HG03097 (cell line): Measurements from ENCODE around the gene HSFX1.

Source experiments
- ATAC-seq: cut with Tn5 transposase; IDR thresholded peaks from one replicate; pipeline ENCODE4 v1.9.1; 2021; ENCODE audit not compliant: unreplicated experiment, low FRiP score

HSFX1 gene

DNA sequence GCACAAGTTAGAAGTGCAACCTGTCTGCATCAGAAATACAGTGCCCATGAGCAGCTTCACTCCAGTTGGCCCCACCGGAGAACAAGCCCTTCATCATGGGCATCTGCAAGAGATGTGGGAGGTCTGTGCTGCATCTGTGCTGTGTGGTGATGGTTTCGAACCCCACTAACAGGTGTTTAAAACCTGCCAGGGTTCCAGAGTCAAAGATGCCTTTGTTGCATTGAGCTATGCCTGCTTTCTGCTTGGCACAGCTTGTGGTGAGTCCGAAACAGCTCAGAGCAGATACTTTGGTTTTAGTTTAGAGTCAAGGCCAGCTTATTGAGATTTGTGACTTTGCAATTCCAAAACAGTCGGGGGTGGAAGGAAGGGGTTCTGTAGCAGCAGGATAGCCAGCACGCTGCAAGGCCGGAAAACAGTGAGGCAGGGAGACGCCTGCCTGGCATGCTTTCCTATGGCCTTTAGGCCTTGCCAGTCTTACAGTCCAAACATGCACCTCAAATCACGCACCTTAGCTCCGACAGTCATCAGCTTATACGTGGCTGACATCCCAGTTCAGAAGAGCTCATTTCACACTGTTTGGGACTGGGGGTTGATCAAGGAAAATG is 29.7 kb downstream of the HSFX1 start:
- no peak for ATAC-seq

GRCh38 chrX:149804102-149804501 is 30.2 kb downstream of the HSFX1 start:
- ATAC-seq: no peak

DNA sequence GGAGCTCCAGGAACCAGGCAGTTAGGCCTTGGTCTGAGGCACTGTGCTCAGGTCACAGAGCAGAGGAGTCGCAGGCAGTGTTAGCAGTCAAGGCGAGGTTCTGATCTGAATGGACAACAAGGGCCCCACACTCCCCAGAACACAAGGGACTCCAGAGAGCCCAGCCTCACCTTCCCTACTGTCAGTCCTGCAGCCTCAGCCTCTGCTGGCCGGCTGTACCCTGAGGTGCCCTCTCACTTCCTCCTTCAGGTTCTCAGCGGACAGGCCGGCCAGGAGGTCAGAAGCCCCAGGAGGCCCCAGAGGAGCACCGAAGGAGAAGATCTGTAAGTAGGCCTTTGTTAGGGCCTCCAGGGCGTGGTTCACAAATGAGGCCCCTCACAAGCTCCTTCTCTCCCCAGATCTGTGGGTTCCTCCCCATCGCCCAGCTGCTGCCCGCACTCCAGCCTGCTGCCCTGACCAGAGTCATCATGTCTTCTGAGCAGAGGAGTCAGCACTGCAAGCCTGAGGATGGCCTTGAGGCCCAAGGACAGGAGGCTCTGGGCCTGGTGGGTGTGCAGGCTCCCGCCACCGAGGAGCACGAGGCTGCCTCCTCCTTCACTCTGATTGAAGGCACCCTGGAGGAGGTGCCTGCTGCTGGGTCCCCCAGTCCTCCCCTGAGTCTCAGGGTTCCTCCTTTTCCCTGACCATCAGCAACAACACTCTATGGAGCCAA is 34.0 kb downstream of the HSFX1 start:
- no peak for ATAC-seq

DNA sequence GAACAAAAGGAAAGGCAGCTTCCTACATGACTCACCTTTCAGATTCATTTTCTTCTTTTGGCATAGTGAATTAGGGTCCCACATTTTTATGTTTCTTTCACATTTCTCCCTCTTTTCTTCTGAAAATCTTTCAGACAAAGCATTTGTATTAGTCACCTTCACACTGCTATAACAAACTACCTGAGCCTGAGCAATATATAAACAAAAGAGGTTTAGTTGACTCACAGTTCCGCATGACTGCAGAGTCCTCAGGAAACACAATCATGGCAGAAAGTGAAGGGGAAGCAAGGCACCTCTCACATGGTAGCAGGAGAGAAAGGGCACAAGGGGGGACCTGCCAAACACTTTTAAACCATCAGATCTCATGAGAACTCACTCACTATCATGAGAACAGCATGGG is 44.8 kb downstream of the HSFX1 start:
- ATAC-seq: no peak

DNA sequence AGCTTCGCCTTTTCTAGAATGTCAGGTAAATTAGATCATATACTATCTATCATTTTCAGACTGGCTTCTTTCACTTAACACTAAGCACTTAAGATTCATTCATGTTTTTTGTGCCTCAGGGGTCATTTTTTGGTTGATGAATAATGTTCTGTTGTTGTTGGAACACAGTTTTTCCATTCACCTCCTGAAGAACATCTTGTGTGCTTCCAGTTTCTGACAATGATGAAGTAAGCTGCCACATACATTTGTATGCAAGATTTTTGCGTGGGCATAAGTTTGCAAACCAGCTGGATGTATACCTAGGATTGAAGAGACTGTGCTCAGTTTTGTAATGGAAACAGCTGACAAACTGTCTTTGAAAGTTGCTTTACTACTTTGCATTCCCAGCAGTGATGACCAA is 45.5 kb downstream of the HSFX1 start:
- ATAC-seq: no peak

- no peak for ATAC-seq
These were observed 51.6 kb downstream of the HSFX1 start for GRCh38 chrX:149825424-149825823.
